ENCODE results near the gene SLC25A11. TPM values are rescaled to one million over a fixed set of nuclear protein-coding genes. Genes with fewer than 3 reads are reported as not detected.

The SLC25A11 gene
- total RNA-seq, 1 donor: 51.8 TPM

DNA sequence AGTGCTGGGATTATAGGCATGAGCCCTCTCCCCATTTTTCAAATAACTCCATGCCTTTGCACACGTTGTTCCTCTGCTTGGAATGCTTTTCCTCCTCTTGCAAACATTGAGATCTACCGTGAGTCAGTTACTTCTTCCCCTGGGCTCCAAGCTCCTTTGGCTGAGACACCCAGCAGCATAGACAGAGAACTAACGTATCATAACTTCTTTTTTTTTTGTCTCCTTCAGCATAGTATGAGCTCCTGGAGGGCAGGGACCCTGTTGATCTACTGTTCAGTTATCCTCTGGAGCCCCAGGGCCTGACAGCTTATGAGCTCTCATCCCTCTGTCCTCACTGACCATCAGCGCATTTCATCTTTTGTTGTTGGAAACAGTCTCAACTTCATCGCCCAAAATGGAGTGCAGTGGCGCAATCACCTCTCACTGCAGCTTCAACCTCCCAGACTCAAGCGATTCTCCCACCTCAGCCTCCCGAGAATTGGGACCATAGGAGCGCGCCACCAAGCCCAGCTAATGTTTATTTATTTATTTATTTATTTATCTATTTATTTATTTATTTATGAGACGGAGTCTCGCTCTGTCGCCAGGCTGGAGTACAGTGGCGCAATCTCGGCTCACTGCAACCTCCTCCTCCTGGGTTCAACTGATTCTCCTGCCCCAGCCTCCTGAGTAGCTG is 25.6 kb upstream of the SLC25A11 start:
- H3K4me3 ChIP-seq (ENCODE audit: low read depth, low read length): no peak overlapping the region
- no peak for TF ChIP-seq CTCF (IDR thresholded peaks at IDR 0.05; ENCODE audit: insufficient read depth, low read depth, low read length)
- DNase-seq (ENCODE audit: low read depth): no peak

- no peak for TF ChIP-seq CTCF (IDR thresholded peaks at IDR 0.05; ENCODE audit: insufficient read depth, low read depth, low read length)
- no peak overlapping the region for H3K4me3 ChIP-seq (ENCODE audit: low read depth, low read length)
- no peak for DNase-seq (ENCODE audit: low read depth)
Measured at GRCh38 chr17:4960279-4960922, 20.6 kb upstream of the SLC25A11 start.

DNA sequence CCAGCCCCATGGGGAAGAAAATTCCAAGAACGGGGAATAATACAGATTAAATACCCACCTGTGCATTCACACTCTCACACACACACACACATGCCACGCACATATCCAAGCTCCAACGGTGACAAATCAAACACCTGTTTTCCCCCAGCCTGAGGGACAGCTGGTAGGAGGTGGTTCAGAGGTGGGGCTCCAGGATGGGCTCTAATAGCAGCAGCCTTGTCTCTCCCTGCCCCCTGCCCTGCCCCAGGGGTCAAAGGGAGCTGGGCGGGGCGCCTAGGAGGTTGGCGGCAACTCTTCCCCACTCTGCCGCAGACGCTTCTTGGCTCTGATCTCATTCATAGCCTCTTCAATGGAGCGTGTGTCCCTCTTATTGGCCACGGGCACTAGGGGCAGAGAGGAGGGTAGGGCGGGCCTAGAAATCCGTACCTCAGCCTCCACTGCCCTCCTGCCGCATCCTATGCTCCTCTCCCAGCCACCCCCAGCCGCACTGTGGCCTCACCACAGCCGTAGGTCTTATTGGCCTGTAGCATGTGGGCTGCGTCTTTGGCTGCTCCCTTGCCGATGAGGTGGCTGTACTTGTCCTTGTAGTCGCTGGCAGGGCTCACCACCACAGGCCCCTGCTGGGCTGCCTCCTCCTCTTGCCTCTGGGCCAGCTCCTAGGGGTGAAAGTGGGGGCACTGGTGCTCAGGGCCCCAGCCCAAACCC is 19.6 kb upstream of the SLC25A11 start:
- no peak for DNase-seq (ENCODE audit: low read depth)
- no peak for TF ChIP-seq CTCF (IDR thresholded peaks at IDR 0.05; ENCODE audit: insufficient read depth, low read depth, low read length)
- H3K4me3 ChIP-seq (ENCODE audit: low read depth, low read length): no peak overlapping the region

- TF ChIP-seq CTCF (IDR thresholded peaks at IDR 0.05; ENCODE audit: insufficient read depth, low read depth, low read length): no peak
- DNase-seq (ENCODE audit: low read depth): no peak
- no peak overlapping the region for H3K4me3 ChIP-seq (ENCODE audit: low read depth, low read length)
Measured at GRCh38 chr17:4958102-4958501, 18.3 kb upstream of the SLC25A11 start.

GRCh38 chr17:4956493-4957061 is 16.7 kb upstream of the SLC25A11 start:
- H3K4me3 ChIP-seq (ENCODE audit: low read depth, low read length): no peak overlapping the region
- no peak for DNase-seq (ENCODE audit: low read depth)
- TF ChIP-seq CTCF (IDR thresholded peaks at IDR 0.05; ENCODE audit: insufficient read depth, low read depth, low read length): peak; percentile 22

GRCh38 chr17:4955091-4955490 is 15.2 kb upstream of the SLC25A11 start:
- no peak overlapping the region for H3K4me3 ChIP-seq (ENCODE audit: low read depth, low read length)
- TF ChIP-seq CTCF (IDR thresholded peaks at IDR 0.05; ENCODE audit: insufficient read depth, low read depth, low read length): no peak
- no peak for DNase-seq (ENCODE audit: low read depth)
